Amniotic stem cell (primary cell): ENCODE results near the gene CHD2.
"Not testable (repeated sequence)": the region's sequence is repeated elsewhere in the genome, so short reads cannot be mapped to it uniquely, and the experiment has no call there.

Source experiments
- DNase-seq: peaks from one replicate; lab custom pipeline; 2025; lab: John Stamatoyannopoulos, UW

CHD2 gene

DNA sequence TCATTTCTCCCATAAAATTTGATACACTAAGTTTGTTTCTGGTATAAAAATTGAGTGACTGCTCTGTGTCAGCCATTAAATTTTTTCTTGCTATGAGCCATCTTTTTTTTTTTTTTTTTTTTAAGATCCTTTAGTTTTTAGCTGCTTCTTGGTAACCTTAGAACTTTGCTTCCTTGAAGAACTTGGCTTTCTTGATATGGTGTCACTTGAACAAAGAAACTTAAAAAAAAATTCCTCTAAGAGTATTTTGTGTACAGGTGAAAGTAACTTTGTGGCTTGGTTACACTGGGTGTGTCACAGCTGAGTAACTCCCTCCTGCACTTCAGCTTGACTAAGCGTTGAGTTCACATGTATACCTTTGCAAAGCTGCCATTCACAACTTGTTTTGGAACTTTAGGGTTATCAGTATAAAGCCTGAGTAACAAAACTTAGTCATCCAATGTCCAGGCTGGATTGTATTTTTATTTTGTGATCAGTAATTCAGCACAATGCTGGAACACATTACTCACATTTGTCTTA, 6.5 kb downstream of the CHD2 start:
- no peak for DNase-seq

DNA sequence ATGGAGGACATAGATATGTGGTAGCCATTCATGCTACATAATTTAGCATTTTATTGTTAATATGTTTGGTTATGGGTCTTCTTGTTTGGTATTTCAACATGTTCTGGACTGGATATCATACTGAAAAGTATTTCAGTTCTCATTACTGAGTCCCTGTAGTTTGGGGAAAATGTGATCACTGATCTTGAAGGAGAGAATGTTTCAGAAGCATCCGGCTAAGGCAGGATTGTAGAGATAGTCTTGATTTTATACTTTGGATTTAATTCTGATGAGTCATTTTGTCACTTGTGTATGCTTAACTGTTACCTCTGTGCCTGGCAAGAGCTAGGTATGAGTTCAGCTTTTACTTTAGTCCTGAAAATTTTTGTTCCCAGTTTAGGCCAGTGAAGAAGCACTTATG, 7.1 kb downstream of the CHD2 start:
- DNase-seq = no peak

DNA sequence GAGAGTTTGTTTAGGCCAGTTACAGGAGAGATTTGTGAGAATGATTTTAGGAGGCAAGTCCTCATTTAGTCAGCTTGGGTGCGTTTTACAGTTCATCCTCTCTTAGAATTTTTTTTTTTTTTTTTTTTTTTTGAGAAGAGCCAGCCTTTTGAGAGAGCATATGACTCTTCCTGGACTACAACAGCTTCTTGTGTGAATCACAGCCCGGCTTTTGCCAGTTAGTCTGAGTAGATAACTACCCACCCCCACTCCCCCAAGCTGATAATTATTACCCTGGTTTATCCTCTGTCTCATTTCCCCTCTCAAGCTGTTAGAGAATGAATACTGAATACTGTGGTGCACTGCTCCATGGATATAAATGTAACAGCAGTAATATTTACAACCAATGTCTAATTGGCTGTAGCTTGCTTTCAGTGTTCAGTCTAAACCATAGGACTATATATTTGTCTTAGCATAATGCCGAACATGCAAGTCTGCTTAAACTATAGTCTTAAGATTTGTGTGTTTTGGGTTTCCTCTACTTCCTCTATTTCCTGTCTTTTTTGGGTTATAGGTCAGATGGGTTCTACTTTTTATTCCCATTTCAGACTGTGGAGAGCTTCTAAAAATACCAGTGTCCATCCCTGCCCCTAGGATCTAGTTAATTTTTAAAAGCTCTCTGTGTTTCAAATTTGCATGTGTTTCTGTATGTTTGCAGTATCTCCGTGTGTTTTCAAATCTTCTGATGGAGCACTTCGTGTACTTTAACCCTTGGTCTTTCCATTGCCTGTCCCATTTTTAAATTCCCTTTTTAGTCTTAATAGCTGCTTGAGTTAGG, 8.0 kb downstream of the CHD2 start:
- DNase-seq = peak; percentile 84

DNA sequence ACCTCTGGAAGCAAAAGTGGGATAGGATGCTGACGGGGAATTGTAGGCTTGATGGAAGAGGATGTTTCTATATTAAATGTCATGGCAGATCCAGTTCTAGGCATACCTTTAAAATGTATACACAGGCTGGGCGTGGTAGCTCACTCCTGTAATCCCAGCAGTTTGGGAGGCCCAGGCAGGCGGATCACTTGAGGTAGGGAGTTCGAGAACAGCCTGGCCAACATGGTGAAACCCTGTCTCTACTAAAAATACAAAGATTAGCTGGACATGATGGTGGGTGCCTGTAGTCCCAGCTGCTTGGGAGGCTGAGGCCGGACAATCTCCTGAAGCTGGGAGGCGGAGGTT, 8.6 kb downstream of the CHD2 start:
- no peak for DNase-seq

DNA sequence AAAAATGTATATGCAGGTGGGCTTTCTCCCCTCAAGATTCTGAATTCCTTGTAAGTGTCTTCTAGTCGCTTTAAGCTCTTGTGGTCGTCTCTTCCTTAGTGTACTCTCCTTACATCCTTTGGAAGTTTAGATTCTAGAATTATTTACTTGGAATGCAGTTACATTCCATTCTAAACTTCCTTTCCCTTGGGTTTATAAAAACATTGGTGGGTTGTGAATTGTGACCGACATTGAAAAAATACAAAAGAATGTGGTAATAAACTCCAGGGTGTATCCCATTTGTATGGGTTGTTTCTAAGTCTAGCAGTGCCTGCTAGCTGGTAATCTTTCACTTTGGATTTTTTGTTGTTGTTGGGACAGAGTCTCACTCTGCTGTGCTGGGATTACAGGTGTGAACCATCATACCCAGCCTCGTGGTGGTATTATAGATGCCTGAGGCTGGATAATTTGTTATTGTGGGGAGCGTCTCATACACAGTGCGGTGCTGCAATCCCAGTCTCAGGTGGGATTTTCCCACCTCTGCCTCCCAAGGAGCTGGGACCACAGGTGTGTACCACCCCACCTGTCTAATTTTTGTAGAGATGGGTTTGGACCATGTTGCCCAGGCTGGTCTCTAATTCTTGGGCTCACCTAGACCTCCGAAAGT, 9.1 kb downstream of the CHD2 start:
- DNase-seq = no peak

DNA sequence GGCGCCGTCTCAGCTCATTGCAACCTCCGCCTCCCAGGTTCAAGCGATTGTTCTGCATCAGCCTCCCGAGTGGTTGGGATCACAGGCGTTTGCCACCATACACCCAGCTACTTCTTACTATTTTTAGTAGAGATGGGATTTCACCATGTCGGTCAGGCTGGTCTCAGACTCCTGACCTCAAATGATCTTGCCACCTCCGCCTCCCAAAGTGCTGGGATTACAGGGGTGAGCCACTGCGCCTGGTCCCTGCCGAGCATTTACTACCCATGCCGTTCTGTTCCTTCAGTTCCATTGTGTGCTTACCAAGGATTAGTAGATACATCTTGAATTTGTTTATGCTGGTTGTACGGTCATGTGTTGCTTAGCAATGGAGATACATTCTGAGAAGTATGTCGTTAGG, 10.3 kb downstream of the CHD2 start:
- DNase-seq = no peak

DNA sequence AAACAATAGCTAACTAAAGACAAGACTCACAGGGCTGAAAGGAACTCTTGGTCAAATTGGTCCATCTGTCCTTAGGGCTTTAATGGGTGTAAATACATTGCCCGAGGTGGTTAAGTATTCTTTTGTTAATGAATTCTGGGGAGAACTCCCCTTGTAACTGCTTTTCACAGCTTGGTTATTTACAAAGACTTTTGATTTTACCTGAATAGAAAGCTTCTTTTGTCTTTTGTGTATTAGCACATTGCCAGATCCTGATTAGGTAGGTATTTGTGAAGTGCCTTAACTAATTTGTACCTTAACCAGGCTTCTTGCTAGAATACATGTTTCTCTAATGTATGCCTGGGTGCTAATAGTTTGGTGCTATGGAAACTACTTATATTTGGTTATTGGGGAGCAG, 14.0 kb downstream of the CHD2 start:
- DNase-seq = no peak

DNA sequence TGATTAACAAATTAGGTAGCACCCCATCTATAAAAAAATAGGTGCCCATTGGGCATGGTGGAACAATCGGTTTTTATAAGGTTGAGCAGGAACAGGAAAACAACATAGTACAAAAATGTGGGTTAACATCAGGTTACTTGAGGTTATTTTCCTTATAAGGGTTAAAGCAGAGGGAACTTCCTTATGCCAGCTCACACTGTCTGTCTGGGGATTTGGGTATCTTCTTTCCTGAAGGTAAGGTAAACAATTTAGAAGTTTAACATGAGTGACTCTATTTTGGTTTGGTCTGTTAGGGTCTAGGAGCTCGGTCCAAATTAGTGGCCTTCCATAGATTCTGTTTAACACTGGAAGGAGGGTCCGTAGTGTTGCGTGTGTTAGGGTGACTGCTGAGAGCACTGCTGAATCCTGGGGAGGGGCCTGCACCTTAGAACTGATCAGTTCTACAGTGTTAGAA, 14.7 kb downstream of the CHD2 start:
- DNase-seq = no peak

DNA sequence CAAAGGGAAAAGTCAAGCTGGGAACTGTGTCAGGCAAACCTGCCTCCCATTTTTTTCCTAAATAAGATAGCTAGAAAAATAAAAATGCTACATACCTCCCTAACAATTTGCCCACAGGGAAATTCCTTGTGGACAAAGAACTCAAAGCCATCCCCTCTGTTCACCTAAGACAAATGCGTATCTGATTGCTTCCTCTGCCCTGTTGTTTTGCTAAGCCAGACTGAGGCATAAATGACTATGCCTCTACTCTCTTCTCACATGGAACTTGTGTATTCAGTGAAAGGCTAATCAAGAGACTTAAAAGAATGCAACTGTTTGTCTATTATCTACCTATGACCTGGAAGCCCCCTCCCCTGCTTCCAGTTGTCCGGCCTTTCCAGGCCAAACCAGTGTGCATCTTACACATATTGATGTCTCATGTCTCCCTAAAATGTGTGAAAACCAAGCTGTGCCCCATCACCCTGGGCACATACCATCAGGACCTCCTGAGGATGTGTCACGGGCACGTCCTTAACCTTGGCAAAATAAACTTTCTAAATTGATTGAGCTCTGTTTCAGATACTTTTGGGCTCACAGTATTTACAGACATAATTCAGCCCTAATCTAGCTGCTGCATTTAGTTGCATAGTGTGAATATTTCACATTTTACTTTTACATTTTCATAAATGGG, 15.8 kb downstream of the CHD2 start:
- DNase-seq = no peak

DNA sequence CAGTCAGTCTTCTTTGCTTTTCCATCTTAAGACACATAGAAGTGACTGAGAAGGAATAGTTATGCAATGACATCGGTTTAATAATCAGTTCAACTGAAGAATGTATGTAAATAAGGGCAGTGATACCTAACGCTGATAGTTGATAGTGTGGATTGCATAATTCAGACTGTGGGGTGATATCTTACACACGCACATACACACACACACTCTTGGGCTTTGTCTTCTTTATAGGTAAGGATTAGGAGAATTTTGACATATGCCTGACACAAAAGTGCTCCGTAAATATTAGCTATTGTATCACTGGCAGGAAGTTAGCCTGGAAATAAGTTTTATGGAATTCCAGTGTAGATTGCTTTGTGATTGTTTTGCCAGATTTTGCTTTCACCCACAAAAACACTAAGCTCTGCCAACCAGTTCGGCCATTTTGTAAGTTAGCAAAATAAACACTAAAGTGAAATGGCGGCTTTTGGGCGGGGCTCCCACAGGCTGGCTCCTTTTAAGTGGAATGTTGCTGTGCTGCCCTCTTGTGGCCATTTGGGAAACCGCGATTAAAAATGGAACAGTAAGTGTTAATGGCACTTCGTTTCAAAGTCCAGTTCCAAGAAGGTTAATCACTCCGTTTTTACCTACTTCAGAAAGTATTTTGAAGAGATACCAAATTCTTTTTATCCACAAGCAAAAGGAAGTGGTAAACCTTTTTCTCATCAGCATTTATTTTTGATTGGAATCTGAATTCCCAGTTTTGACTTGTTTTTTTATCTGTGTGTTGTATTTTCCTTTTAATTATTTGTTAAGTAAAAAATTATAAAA, 17.7 kb downstream of the CHD2 start:
- DNase-seq = peak; percentile 84

DNA sequence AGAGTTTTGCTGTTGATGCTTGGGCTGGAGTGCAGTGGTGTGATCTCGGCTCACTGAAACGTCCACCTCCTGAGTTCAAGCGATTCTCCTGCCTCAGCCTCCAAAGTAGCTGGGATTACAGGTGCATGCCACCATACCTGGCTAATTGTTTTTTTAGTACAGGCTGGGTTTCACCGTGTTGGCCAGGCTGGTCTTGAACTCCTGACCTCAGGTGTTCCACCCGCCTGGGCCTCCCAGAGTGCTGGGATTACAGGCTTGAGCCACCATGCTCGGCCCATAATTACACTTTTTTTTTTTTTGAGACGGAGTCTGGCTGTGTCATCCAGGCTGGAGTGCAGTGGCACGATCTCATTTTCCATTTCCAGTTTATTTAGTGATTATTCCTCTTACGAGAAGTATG, 18.8 kb downstream of the CHD2 start:
- DNase-seq = not testable (repeated sequence)

DNA sequence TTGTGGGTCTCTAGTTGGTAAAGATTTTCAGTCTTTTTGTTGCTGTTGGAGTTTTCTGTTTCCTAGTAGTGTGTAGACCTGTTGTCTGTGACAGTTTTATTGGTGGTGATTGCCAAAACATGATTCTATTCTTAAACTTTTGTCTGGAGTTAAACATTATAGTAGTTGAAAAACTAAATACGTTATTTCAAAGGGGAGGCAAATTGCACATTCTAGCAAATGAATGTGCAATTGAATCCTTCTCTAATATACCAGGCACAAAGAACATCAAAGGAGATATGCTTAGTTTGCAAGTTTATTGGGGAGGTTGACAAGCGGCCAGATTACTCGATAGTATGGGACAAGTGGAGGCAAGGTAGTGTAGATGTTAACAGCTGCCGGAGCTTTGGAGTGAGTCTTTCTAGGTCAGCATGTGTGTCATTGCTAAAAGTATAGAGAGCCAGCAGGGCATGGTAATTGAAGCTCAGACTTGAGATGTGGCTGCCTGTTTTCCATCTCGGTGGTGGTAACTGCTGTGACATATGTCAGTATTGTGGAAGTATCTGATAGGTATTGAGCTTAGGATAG, 20.6 kb downstream of the CHD2 start:
- DNase-seq = no peak

DNA sequence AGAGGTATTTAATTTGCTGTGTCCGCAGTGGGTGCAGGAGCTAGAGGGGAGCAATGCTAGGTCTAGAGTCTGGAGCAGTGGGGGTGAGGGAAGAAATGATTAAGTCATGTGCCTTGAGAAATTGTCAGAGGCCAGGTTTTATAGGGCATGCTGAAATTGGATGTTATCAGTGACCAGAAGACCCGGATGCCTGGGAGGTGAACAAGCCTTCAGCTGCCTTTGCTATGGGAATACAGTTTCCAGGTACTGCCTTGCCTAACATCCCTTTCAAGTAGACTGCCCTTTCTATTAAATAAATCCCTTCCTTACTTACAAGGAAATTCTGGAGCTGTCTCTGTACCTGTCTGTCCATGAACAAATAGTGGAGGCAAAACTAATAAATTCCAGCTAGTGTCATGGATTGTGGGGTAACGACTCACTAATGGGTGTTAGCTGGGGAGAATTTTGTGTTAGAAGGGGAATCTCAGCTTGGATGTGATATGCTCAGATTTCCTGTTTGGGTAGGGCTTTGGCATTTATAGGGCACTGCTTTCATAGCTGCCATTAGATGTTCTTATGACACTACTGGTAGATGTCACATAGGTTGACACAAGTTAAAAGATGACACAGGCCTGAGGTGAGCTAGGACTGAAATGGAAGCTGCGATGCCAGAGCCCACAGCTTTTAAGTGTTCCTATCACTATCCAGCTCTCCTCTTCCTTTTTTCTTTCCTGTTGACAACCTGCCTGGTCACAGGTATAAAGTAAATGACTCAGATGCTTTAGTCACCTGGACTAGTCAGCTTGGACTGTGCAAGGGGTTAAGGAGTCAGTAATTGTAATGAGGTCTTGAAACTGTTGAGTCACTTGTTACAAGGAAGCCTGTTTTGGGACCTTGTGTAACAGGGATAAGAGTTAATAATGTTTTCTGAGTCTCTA, 21.3 kb downstream of the CHD2 start:
- no peak for DNase-seq

DNA sequence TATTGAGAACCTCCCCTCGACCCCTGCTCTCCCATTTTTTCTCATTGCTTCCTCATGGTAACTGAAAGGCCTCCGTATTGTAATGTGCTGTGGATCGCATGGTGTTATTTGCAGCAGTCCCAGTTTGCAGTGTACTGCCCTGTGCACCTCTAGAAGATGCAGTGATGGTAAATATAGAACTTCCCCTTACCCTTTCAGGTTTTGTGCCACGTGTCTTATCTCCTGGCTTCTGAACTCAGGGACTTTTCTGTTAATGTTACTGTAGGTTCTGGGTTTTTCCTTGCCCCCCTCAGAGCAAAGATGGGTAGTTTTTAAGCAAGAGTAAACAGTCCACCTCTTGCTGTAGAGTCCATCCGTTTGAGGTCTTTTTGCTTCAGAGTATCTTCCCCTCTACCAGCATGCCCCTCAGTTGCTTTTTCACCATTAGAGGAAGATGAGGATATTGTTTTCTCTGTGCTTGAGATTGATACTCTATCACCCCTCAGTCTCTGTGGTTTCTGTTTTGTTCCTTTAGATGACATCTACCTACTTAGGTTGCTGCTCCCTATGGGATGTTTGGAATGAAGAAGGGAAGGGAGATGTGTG, 22.4 kb downstream of the CHD2 start:
- DNase-seq = no peak

DNA sequence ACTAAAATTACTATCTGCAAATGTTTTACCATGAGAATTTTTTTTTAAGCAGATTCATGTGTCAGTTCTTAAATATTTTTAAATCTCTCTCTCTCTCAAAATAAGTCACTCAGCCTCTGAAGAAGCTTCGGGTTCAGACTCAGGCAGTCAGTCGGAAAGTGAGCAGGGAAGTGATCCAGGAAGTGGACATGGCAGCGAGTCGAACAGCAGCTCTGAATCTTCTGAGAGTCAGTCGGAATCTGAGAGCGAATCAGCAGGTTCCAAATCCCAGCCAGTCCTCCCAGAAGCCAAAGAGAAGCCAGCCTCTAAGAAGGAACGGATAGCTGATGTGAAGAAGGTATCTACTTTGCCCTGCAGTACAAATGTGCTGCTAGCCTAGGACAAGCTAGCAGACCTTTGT, 24.1 kb downstream of the CHD2 start:
- DNase-seq = no peak

DNA sequence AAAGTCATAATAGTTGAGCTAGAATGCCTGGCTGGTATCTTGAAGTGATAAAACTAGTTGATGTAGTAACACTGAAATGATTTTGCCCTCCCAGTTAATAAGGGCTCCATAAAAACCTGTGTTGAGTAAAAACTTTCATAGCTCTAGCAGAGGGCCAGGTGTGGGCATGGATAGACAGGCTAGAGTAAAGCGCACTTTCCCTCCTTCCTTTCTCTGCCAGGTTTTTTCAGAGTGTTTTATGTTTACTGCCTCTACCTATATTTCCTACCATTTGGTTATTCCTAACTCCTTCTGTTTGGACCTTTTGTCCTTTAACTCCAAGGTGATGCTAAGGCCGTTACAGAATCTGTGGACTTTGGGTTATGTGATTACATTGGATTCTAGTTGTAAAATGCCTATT, 25.3 kb downstream of the CHD2 start:
- no peak for DNase-seq

DNA sequence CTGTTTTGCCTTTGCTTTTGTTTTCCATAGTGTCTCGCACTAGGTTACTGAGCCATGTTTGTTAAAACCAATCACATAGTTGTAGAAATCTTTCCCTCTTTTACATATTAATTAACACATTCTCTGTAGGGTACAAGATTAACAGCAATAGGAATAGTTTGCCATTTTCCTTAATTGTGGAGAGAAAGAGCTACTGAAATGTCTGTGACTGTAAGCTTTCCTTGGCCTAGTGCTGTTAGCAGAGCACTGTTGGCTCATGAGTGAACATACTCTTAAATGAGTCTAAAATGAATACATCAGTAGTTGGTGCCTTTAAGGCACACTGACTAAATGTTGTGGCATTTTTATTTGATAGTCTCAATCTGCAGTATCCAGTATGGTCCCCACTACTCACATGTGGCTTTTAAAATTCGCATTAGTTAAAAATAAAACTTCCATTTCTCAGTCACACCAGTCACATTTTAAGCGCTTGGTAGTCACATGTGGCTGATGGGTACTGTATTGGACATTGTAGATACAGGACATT, 28.2 kb downstream of the CHD2 start:
- DNase-seq = no peak

DNA sequence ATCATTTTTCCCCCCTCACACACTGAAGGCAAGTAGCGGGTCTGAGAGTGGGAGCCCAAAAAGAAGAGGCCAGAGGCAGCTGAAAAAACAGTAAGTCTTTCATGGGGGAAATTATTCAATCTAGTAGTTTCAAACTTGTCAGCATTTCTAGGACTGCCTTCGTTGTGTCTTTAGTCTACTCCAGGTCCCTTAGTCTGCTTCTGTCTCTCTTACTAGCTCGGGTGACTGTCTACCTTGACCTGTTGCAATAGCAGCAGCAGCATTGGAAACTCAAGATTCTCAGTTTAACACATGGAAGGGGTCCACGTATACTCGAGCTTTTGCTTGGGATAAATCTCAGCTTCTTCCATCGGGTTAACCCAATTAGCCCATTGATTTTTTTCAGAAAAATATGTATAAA, 28.9 kb downstream of the CHD2 start:
- DNase-seq = no peak

DNA sequence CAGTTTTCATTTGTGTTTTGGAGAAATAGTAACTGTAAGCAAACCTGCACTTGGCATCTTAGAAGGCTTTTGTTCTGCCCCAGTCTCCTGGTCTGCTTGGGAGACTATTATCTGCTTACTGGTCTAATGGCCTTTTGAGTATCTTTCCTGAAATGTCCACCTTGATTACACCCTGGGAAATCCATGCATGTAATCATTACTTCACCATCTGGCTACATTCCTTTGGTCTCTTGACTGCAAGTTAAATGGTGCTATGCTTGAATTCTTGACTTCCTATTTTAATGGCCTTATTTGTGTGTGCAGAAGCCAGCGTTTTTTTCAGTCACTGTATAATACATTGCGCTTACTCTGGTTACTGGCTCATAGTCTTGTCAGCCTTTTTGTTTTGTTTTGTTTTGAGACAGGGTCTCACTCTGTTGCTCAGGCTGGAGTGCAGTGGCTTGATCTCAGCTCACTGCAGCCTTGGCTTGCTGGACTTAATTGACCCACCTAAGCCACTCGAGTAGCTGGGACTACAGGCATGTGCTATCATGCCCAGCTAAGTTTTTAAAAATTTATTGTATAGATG, 30.0 kb downstream of the CHD2 start:
- no peak for DNase-seq

DNA sequence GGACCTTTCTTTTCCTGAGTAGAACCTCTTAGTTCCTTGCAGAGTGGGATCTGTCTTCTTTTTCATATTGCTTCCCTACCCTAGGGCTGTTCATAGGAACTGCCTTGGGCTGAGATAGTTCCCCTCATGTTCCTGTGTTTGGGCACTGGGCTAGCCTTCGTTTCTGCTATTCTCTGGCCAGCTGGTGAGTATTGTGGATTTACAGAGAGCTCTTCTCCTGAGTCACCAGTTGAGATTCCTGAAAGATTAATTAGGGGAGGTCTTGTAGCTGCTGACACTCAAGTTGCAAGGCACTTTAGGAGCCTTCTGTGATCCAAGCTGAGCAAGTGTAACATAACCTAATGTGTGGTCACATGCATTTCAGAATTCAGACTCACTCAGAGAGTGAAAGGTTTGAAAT, 30.7 kb downstream of the CHD2 start:
- peak; percentile 81 for DNase-seq
